GM18502 (cell line): ENCODE results near the gene PAPPA2.

Experiments used
- ATAC-seq: cut with Tn5 transposase; IDR thresholded peaks from one replicate; pipeline ENCODE4 v1.9.1; 2021; ENCODE audit warnings: mild to moderate bottlenecking; ENCODE audit not compliant: unreplicated experiment, poor library complexity

PAPPA2 gene

GRCh38 chr1:176878750-176879536 is 416.0 kb downstream of the PAPPA2 start:
- ATAC-seq, result no peak

DNA sequence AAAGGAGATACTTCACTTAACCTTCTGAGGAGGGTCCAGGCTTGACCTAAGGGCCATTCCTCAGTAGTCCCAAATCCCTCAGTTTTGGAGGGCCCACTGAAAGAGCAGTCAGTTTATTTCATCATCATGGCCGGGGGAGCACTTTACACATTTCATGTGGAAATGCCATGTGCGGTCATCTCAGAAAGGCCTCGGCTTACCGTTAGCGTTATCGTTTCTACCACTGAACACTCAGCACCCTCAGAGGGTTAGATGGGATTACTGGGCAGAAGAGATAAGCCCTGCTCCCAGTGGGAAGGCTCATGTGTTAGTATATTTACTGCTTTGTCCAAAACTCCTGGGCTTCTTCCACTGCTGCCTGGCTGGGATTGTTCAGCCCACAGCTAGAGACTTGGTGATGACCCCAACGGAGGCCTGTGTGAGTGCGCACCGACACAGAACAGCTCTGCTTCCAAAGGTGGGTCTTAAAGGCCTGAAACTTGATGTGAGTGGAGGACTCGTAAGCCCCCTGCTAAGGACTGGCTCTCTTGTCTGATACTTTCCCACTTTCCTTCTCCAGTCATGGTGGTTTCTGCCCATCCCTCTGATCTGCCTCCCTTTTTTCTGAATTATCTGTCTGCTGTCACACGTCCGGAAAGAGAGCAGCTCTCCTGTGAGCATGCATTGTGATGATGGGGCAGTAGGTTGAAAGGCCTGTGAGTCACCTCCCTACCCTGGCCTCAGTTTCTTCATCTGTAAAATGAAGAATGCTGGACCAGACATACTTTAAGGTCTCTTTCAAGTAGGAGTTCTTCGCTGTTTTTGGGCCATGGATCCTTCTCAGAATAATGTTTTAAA is 417.0 kb downstream of the PAPPA2 start:
- no peak for ATAC-seq

DNA sequence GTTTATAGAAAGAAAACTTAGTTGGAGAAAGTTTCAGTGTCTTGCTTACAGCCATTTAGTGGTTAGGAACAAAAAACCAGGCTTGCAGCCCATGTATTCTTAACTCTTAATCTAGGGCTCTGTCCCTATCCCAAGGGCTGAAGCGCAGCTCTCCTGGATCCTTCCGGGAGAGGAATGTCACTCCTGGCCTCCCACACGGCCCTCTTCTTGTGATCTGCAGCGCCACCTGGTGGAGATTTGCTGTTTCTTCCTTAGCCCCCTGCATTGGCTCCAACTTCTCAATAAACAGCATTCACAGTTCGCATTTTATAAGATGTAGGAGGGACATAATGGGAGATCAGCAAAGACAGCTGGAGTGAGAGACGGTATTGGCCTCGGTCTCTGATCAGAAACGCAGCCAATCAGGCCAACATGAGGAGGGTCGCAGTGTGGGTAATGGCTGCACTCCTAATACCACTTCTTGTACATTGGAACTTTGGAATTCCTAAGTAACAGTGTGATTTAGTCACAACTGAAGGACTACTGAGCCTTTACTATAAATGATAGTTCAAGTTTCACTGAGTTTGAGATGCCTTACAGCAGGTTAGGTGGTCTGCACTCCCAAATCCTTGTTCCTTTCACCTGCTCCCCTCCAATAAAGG is 418.1 kb downstream of the PAPPA2 start:
- peak; percentile 76 for ATAC-seq

GRCh38 chr1:176884286-176884685 is 421.3 kb downstream of the PAPPA2 start:
- ATAC-seq, result no peak

- ATAC-seq, result no peak
These were observed 421.9 kb downstream of the PAPPA2 start for GRCh38 chr1:176884911-176885310.

GRCh38 chr1:176885341-176885740 is 422.4 kb downstream of the PAPPA2 start:
- no peak for ATAC-seq

- ATAC-seq, result no peak
These were observed 422.8 kb downstream of the PAPPA2 start for GRCh38 chr1:176885751-176886150.

- no peak for ATAC-seq
These were observed 425.6 kb downstream of the PAPPA2 start for GRCh38 chr1:176888471-176889032.

DNA sequence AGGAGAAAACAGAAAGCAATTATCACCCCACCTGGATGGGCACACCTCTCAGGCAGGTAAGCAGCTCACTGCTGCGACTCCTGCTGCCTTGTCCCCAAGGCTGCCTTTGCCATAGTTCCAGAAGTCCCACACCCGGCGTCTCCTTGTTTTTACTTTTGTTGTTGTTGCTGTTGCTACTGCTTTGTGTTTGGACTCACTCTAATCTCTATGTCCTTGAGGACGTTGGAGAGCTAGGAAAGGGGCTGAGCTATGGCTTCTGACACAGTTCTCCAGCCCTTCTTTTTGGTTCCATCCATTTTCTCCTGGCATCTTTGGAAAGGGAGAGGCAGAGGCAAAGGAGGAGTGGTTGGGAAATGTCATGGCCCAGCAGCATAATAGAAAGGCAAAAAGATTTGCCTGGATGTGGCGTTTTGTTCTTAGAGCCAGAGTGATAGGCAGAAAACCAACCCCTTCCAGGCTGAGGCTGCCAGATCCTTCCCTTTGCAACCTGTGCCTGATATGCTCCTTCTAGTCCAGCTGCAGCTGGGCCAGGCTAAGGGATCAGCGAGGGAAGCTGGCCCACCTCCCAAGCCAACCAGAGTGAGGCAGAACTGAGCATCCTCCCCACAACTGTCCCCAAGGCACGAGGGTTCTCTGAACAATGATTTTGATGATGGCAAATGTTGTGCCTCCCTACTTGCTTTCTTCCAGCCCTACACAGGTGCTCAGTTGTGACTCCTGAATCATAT is 430.8 kb downstream of the PAPPA2 start:
- no peak for ATAC-seq

DNA sequence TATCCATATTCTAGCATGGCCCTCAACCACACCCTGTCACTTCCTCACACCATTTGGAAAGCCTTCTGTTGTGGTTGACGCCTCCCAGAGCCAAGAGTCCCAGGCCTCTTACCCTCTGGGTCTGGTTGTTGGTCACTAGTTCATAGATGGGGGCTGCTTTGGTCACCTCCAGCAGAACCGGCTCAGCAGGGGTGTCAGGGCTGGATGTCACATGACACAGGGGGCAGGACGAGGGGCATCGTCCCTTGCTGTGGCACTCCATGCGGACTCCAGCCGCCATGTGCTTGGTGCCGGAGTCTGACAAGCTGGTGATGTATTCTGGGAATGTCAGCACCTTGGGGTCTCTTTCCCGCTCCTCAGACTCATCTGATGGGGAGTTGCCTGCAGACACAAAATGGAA is 431.5 kb downstream of the PAPPA2 start:
- ATAC-seq, result no peak
